Measurements from ENCODE around the gene IQSEC3. TPM values are rescaled to one million over a fixed set of nuclear protein-coding genes. Genes with fewer than 3 reads are reported as not detected.
"Not testable (repeated sequence)": the region's sequence is repeated elsewhere in the genome, so short reads cannot be mapped to it uniquely, and the experiment has no call there.

The IQSEC3 gene
- total RNA-seq, 1 experiment from 2014 or later: not detected

- no peak for DNase-seq (ENCODE audit: extremely low read depth, low read depth)
These were observed 108.7 kb downstream of the IQSEC3 start for GRCh38 chr12:175250-175649.

DNA sequence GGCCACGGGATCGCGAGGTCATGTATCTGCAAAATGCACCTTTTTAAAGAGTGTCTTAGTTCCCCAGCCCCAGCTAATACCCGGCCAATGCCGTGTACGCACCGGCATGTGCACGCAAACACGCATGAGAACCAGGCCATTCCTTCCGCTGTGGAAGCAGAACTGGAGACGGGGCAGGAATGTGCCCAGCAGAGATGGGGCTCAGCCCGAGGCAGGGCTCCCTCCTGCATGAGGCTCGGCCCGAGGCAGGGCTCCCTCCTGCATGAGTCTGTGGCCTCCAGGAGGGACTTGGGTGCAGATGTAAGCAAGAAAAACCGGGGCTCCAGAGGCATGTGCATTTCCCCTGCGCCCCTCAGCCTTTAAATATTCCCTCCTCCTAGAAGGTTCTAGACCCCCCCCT, 109.2 kb downstream of the IQSEC3 start:
- DNase-seq (ENCODE audit: extremely low read depth, low read depth): no peak

- DNase-seq (ENCODE audit: extremely low read depth, low read depth): no peak
These were observed 110.0 kb downstream of the IQSEC3 start for GRCh38 chr12:176321-177181.

- DNase-seq (ENCODE audit: extremely low read depth, low read depth): no peak
These were observed 110.9 kb downstream of the IQSEC3 start for GRCh38 chr12:177336-177979.

GRCh38 chr12:177980-178828, 111.6 kb downstream of the IQSEC3 start:
- DNase-seq (ENCODE audit: extremely low read depth, low read depth): no peak

DNA sequence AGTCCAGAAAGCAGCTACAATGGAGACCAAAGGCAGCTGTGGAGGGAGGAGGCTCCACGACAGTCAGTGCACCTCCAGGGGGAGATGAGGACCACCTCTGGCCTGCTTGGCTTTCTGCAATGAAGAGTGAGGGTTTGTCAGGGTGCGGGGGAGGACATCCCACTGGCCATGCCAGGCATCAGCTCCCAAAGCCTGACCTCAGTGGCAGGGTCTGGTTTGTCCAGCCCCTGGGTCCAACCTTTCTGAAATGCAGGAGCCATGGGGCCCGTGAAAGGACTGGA, 112.2 kb downstream of the IQSEC3 start:
- DNase-seq (ENCODE audit: extremely low read depth, low read depth): no peak

- DNase-seq (ENCODE audit: extremely low read depth, low read depth): no peak
These were observed 112.7 kb downstream of the IQSEC3 start for GRCh38 chr12:179131-179884.

DNA sequence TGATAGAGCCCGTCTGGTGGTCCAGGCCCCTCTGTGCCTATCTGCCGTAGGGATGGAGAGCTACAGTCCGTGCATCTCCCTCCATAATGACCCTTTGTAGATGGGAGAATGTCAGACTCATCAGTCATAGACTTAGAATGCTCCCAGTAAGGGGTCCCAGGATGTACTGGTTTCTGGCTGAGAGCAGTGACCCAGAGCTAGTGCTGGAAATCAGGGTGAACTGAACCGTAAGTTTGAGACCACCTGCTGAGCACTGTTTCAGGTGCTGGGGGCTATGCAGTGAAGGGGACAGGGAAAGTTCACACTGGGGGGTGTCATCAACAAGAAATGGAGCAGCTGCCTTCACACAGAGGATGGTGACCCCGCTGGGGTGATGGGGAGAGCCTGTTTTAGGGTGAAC, 113.3 kb downstream of the IQSEC3 start:
- DNase-seq (ENCODE audit: extremely low read depth, low read depth): no peak

DNA sequence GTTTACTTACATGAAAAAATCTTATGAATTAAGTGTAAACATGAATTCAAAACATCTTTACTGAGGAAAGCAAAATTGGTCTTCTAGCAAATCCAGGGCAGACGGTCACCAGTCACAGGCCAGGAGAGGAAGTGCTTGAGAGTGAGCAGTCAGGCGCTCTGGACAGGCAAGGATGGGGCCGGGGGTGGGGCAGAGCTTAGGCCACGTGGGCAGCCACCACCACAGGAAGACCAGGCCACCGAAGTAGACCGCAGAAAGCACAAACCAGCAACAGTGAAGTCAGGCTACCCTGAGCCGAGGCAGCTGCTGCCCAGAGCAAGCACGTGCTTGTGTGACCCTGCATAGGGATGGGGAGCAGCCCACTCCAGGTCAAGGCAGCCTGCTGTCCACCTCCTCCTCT, 113.9 kb downstream of the IQSEC3 start:
- DNase-seq (ENCODE audit: extremely low read depth, low read depth): no peak

DNA sequence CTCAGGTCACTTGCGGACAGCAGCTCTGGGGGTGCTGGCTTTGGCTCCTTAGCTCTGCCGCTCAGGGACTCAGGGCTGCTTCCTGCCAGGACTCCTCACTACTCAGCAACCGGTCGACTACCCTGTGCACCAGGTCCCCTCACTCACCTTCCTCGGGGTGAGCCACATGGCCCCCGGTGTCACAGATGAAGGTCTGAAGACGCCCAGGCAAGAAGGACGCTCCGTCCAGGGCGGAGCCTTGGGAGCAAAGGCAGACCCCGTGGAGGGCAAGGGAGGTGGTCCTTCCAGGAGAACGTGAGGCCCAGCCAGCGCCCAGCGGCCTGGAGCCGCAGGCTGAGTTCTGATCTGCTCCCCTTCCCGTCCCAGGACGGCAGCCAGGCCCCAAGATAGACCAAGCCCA, 115.4 kb downstream of the IQSEC3 start:
- DNase-seq (ENCODE audit: extremely low read depth, low read depth): no peak

DNA sequence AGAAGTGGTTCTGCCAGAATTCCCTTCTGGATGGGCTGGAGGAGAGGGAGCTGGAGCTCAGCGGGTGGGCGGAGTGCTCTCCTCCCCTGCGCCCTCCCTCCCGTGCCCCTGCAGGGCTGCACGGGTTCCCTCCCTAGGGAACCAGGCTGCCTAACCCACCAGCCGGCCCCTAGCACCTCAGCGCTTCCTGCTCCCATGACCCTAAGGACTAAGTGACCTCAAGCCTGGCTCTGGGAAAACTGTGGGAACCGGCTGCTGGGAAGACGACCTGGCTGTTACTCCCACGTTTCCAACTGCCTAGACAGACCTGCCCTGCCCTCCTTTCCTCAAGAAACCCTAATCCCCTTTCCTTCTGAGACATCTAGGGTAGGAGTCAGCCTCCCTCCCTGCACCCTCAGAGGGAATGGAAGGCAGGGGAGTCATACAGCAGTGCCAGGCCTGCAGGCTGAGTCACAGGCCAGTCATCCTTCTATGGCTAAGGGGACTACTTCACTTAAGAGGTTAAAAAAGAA, 115.9 kb downstream of the IQSEC3 start:
- no peak for DNase-seq (ENCODE audit: extremely low read depth, low read depth)

GRCh38 chr12:184811-185575, 118.4 kb downstream of the IQSEC3 start:
- DNase-seq (ENCODE audit: extremely low read depth, low read depth): no peak

- no peak for DNase-seq (ENCODE audit: extremely low read depth, low read depth)
These were observed 119.0 kb downstream of the IQSEC3 start for GRCh38 chr12:185576-185955.

DNA sequence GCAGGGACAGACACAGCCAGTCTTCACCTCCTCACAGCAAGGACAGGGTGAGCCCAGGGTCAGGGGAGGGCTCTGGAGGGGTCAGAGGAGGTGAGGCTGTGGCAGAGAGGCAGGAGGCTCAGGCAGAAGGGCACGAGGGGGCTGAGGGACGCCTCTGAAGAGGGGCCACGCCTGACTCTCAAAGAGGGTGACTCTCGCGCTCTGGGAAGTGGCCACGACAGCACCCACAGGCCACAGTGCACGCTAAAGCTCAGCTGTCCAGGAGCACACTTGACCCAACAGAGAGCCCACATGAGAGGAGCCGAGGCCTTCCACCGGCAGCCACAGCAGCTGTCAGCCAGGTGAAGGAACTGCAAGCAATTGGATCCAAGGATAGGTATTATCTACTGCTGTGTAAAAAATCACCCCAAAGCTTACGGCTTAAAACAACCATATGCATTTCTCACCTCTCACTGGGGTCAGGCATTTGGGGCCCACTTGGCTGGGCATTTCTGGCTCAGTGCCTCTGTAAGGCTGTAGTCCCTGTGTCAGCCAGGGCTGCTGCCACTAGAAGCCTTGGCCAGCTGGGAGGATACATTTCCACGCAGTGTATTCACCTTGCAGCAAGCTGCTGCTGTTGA, 119.5 kb downstream of the IQSEC3 start:
- no peak for DNase-seq (ENCODE audit: extremely low read depth, low read depth)

- DNase-seq (ENCODE audit: extremely low read depth, low read depth): not testable (repeated sequence)
These were observed 121.7 kb downstream of the IQSEC3 start for GRCh38 chr12:187986-188909.

GRCh38 chr12:188910-189621, 122.5 kb downstream of the IQSEC3 start:
- peak; percentile 30 for DNase-seq (ENCODE audit: extremely low read depth, low read depth)

DNA sequence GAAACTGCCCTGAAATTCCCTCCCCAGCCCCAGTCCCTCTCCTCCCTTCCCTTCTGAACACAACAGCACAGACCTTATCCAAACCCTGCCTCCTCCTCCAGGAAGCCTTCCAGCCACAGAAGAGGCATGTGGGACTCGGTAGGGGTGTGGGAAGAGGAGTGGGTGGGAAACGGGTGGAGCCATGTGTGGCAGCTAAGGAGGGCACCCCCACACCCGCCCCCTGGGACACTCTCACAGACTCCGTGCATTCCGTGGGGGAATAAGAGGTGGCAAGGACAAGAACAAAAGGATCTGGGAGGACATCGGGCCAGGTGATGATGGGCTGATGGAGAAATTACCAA, 123.0 kb downstream of the IQSEC3 start:
- no peak for DNase-seq (ENCODE audit: extremely low read depth, low read depth)

DNA sequence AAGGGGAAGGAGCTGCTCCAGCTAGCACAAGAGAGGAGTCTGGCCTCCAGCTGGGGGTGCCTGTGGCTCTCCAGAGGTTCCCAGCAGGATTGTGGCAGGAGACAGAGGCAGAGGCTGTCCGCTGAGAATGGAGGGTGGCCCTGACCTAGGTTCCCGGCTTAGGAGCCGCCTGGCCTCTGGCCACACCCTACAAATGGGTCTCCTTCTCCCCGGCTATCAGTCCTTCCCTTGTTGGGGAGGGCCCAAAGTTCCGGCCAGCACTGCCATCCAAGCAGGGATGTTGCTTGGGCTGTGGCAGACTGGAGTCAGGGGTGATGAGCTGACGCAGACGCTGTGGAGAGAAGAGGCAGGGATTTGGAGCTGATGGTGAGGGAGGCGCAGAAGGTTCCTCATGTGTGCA, 124.3 kb downstream of the IQSEC3 start:
- DNase-seq (ENCODE audit: extremely low read depth, low read depth): no peak
